ENCODE measurements around the gene ADCY10.

GRCh38 chr1:167805041-167805556, 108.8 kb downstream of the ADCY10 start:
- TF ChIP-seq CTCF (IDR thresholded peaks at IDR 0.05) (no peak), POLR2AphosphoS5 (IDR thresholded peaks at IDR 0.05) (no peak), POLR2A (IDR thresholded peaks at IDR 0.05) (no peak), EP300 (IDR thresholded peaks at IDR 0.05) (no peak)
